Muscle of back (tissue), 11 donors: ENCODE results near the gene ACTC1. TPM values are rescaled to one million over a fixed set of nuclear protein-coding genes. Genes with fewer than 3 reads are reported as not detected.

ENCODE experiments used
- DNase-seq, 3 donors: peaks; one replicate each; pipeline versions ENCODE4 v3.0.0 to v3.0.0-alpha.2; 2013
- polyA plus RNA-seq, 10 donors: library from polyadenylated mRNA; unstranded; fragments of 120-200 nt; gene quantifications; one replicate each; pipeline ENCODE4 v1.2.1, GENCODE V29; 2013; ENCODE audit not compliant: insufficient read length in 10 of 10

ACTC1 gene
- polyA plus RNA-seq, 10 donors = 5,325 to 10,381 (median 8,628) TPM

DNA sequence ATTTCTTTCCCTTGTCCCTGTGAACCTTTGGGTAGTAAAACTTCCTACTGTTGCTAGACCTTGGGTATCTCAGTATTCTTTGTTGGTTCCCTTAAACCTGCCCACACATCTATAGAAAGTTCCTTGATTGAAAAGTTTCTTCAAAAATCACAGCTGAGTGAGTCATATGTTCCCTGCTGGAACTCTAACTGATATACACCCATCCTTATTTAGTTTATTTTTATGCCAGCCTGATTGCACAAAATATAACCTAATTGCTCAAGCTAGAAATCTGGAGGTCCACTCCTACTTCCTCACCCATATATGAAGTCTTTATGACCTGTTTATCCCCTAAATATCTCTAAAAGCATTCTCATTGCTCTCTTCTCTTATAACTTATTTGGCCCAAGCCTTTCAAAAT, 26.8 kb downstream of the ACTC1 start:
- no peak for DNase-seq

DNA sequence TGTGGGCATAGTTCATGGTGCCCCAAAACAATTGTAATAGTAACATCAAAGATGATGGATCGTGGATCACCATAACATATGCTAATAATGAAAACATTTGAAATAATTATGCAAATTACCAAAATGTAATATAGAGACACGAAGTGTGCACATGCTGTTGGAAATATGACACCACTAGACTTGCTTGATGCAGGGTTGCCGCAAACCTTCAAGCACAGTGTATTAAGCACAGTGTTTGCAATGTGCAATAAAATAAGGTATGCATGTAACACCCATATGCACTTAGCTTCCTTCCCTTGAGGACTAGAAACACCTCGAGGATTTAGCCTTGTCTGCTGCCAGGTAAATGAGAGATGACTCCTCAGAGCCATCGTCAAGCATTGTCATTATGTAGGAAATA, 29.6 kb downstream of the ACTC1 start:
- no peak for DNase-seq

DNA sequence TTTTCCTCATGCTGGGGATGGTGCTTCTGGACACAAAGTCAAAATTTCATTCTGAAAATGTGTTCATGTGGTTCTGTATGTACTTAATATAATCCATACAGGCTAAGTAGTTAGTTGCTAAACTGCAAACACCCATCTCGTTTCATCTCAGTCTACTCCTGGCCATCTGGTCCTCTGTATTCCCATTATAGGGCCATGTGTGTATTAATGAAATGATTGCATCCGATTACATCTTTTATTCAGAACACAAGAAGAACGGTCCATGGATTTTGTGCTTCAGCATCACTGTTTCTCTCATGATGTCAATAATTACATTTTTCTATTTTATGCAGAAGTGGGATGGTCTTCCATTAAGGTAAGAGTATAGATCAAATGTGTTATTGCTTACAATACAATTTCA, 34.4 kb downstream of the ACTC1 start:
- DNase-seq = no peak

DNA sequence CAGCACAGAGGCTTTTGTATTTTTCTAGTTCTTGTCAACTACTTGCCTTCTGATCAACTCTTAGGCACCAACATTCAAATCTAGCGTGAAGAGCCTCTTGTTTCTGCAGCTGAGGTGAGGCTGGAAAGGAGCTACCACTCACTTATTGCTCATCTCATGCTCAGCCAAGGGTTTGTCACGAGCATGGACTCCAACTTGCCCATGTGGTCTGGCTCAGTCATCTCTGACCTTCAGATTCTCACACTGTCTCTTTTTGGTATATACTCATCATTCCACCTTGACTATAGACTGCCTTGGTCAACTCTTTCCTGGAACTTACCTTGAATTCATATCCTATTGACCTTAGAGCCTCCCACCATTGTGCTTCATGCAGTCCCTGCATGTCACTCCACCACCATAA, 35.4 kb downstream of the ACTC1 start:
- DNase-seq = no peak

DNA sequence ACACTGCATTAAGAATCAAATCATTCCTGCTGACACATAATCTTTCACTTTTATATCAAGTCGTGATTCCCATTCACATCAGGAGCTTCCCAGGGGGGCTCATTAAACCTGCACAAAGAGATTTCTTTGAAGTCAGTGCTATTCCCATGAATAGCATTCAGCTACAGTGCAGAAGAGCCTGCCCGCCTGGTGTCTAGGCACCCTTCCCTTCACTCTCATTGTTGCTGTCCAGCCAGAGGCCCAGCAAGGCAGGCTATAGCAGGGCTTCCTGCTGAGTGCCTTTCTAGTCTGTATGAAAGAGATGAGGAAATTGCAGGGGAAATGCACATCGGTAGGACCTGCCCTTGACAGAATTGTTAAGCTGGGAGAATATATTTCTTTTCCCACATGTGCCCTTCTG, 36.0 kb downstream of the ACTC1 start:
- DNase-seq = no peak

DNA sequence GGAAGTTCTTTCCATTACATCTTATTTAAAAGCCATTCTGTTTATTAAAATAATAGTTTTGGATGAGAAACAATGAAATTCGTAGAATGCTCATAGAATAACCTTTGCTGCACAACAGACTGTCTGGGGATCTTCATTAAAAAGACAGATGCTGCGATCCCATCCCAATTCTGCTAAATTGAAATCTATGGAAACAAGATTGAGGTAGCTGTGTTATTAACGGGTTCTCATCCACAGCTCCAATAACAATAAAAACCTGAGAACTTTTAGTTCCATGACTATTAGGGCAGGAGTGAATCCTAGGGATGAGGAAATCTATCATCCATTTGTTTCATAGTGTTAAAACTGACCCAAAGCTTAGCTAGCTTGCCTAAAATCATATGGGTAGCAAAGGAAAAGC, 38.1 kb downstream of the ACTC1 start:
- no peak for DNase-seq

DNA sequence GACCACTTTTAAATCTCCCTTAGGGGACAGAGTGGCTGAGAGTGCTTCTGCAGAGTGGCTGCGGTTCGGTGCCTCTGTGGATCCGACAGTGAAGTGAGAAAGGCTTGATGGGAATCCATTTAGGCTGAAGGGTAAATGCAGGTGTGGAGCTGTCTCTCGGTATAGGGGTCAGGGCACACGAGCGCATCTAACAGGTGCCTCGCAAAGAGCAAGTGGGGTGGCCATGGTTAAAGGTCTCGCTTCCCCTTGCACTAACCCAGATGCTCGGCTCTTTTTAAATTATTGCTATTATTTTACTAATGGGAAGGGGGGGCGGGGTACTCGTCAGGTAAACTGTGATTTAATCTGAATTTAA, 40.0 kb downstream of the ACTC1 start:
- DNase-seq = no peak

DNA sequence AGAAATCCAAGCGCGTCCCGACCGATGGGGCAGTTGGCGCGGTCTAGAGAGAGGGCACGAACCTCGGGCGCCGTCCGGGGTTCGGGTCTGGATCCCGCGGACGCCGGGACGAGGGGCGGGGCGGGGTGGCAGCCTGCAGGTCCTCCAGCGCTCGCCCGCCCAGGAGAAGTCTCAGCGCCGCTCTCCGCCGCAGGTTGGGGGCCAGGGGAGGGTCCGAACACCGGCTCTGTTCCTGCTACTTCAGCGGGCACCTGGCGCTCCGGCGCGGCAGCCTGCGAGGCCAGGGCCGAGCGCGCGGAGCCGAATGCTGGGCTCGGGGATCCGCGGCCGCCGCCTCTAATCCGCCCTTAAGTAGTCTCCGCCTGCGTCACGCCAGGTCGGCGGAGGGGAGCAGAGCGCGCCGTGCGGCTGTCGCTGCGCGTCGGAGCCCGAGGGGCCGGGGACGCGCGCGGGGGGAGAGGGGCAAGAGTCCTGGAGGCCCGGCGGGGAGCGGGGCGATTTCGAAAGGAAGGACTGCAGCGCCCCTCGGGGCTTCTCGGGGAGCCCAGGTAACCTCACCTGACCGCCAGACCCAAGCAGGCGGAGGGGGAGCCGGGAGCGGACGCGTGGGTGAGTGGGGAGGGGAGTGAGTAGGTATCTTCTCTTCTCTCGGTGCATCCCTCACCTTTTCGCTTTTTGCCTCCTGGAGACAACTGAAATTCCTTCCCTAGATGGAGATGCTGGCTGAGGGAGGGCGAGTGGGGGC, 40.5 kb downstream of the ACTC1 start, which contains the start of gene GJD2:
TSS of gene GJD2 (minus strand) at position 325 of the 745 bp plus-strand sequence. CDS start 510 bp downstream, outside the sequence.
- DNase-seq = peak in 1 of 3 donors; percentile 7

DNA sequence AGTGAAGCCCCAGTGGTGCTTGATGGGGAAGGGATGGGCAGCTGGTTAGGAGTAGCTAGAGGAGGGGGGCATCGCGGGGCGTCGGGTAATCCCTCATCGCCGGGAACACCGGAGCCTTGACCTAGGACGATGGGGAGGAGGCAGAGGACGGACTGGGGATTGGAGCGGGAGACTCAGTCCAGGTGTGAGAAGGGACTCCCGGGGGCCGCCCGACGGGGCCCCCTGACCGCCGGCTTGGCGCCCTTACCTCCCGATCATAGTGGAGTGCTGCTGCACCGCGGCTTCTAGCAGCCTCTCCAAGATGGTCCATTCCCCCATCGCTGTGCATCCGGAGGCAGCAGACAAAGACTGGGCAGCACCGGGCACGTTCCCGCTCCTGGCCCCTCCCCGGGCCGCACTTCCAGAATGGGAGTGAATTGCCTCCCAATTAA, 41.2 kb downstream of the ACTC1 start:
- no peak for DNase-seq

DNA sequence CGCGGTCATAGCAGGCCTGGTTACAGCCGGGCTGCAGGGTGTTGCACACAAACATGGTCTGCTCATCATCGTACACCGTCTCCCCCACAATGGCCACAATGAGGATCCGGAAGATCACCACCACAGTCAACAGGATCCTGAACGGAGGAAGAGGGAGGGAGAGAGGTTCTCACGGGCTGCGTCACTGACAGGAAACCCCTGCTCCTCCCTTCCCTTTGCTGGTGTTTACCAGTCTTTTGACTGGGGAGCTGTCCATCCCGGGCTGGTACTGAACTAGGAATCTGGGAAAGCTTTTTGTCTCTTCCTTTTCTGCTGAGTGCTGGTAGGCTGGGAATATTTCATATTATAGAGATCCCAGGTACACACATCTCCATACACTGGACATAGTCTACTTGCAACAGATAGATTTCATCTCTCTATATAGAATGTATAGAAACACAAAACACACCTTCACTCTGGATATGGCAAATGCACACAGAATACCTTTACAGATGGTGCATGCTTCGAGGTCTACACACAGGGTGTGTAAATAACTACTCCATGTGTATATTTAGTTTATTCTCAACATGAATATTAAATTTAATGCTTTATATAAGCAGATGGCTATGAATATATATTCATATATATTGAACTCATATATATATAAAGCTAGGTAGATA, 42.0 kb downstream of the ACTC1 start:
- peak; percentile 28 to 52 (median 35) for DNase-seq

DNA sequence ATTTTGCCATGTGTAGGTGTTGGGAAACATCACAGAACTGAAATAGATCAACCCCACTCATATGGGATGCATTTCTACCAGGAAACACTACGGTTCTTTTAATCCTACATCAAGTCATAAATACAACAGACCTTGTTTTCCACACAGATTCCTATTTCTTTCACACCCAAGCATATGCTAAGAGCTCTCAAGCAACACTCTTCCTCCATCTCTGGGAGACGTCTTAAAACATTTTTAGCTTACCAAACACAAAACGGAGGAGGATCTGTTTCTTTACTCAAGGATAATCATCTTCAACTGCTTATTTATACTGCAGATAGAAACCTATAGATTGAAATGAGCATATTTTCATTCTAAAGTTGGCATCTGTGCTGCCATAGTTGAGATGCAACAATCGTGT, 45.7 kb downstream of the ACTC1 start:
- DNase-seq = no peak

Other genes with a start within 250 kb of the ACTC1 start
- 10 to 100 TPM in 9 of 10 donors, 1 to 10 TPM in 1; 8.0 to 75.8 (median 32.0) TPM for gene GOLGA8B, start 211.9 kb downstream of the ACTC1 start, polyA plus RNA-seq
- 1 to 10 TPM in 9 of 10 donors, under 1 TPM in 1; 0.14 to 8.9 (median 3.9) TPM for gene GJD2, start 40.6 kb downstream of the ACTC1 start, polyA plus RNA-seq
- gene AQR, start 174.2 kb upstream of the ACTC1 start, polyA plus RNA-seq = 10 to 100 TPM; 14.2 to 25.6 (median 22.3) TPM
- gene ZNF770, start 192.7 kb upstream of the ACTC1 start, polyA plus RNA-seq = 10 to 100 TPM; 18.0 to 38.8 (median 25.1) TPM